Measurements from ENCODE around the gene ZNF652.

DNA sequence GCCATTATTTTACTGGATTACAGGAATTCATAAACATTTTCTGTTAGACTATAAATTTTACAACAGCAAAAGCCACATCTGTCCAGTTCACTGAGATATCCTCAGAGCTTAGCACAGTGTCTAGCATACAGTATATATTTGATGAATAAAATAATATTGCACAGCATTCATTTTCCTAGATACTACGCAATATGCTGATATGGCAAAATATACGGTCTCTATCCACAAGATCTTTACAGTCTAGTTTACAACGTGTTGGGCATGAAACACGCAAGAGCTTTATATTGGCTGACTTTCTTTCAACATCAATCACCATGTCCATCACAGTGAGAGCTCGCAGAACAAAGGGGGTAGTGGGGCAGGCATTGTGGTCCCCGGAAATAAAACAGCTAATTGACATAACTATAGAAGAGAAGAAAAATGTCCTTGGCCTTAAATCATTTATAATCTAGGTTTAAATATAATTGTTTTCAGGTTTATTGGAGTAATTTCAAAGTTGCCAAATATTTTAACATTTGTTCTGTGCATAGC, 43.5 kb downstream of the ZNF652 start:
- TF ChIP-seq GATA2 (IDR thresholded peaks at IDR 0.05; ENCODE audit: low read depth, low read length), result no peak
- no peak for TF ChIP-seq GATA3 (IDR thresholded peaks at IDR 0.05; ENCODE audit: low read depth, low read length)
